Panc1 (cell line): ENCODE measurements around the gene BHLHE23. TPM values are rescaled to one million over a fixed set of nuclear protein-coding genes. Genes with fewer than 3 reads are reported as not detected.

Experiments used
- ATAC-seq: fragments of 200-7000 bp; cut with Tn5 transposase; 2 replicates; pipeline ENCODE4 v1.9.1; 2020; ENCODE audit warnings: mild to moderate bottlenecking, moderate library complexity
- BruUV-seq: library from RNA; stranded (reverse); fragments of 400-500 nt; replicated peaks from 2 replicates; lab custom pipeline; 2021; lab: Mats Ljungman, UMichigan
- CTCF ChIA-PET: fragments of 300-600 bp; sonication (Branson Sonifier 250); formaldehyde crosslinking; loops from one replicate; lab custom pipeline; 2022; ENCODE audit warnings: antibody characterized with exemption; lab: Charles Lee
- POLR2A ChIA-PET: fragments of 300-600 bp; sonication (Branson Sonifier 250); formaldehyde crosslinking; loops from one replicate; lab custom pipeline; 2022; ENCODE audit warnings: antibody characterized with exemption; lab: Charles Lee
- DNase-seq: peaks from one replicate; pipeline ENCODE4 v3.0.0-alpha.2; 2010; ENCODE audit warnings: low read depth, low spot score
- H3K27ac ChIP-seq: 2 replicates; pipeline ENCODE4 v1.5.1; 2011; ENCODE audit warnings: mild to moderate bottlenecking, low read length, inconsistent platforms
- H3K27me3 ChIP-seq: fragments of 200-500 bp; sonication (Bioruptor generic); 2 replicates; pipeline ENCODE4 v1.6.0; 2014; ENCODE audit warnings: low read length, inconsistent platforms; ENCODE audit not compliant: control insufficient read depth, insufficient read depth
- H3K36me3 ChIP-seq: fragments of 200-500 bp; sonication (Bioruptor generic); 2 replicates; pipeline ENCODE4 v1.5.1; 2014; ENCODE audit warnings: inconsistent platforms, mild to moderate bottlenecking, low read length, moderate library complexity; ENCODE audit not compliant: control insufficient read depth, insufficient read depth
- H3K4me1 ChIP-seq: 2 replicates; pipeline ENCODE4 v1.5.1; 2011; ENCODE audit warnings: inconsistent platforms, mild to moderate bottlenecking, low read length, moderate library complexity; ENCODE audit not compliant: control insufficient read depth, insufficient read depth
- H3K4me3 ChIP-seq, 2 experiments: 2 replicates each; pipeline ENCODE4 v1.5.1; 2011 to 2012; ENCODE audit warnings: low read depth in 2 of 2, low read length in 2 of 2, mild to moderate bottlenecking in 2 of 2, inconsistent platforms in 1 of 2, moderate library complexity in 1 of 2
- H3K9me3 ChIP-seq: fragments of 200-500 bp; sonication (Bioruptor generic); 2 replicates; pipeline ENCODE4 v1.5.1; 2014; ENCODE audit warnings: low read depth, mild to moderate bottlenecking, inconsistent platforms, low read length, moderate library complexity; ENCODE audit not compliant: control insufficient read depth, insufficient read depth
- POLR2AphosphoS5 ChIP-seq: IDR thresholded peaks from 2 replicates; pipeline ENCODE4 v1.6.1; 2012; ENCODE audit warnings: mild to moderate bottlenecking, low read depth, low read length, moderate library complexity
- SIN3A ChIP-seq: IDR thresholded peaks from 2 replicates; pipeline ENCODE4 v1.6.1; 2012; ENCODE audit warnings: low read depth, mild to moderate bottlenecking, low read length, moderate library complexity, borderline replicate concordance; ENCODE audit not compliant: insufficient read depth
- TCF7L2 ChIP-seq: IDR thresholded peaks from 2 replicates; pipeline ENCODE4 v1.6.1; 2011; ENCODE audit warnings: mild to moderate bottlenecking, low read depth, low read length, inconsistent platforms
- in situ Hi-C: cut with HindIII; loops from 2 replicates; pipeline ENCODE4 v1.10.0; 2016; ENCODE audit warnings: low sequenced_read_pairs, low pct_unique_long_range_greater_than_20kb
- intact Hi-C: fragments of 100-400 bp; cut with micrococcal nuclease; formaldehyde crosslinking; loops from one replicate; pipeline ENCODE4 v1.10.0; 2022; ENCODE audit not compliant: unreplicated experiment
- total RNA-seq: library from RNA; stranded (reverse); gene quantifications from one replicate; pipeline ENCODE4 v1.2.1, GENCODE V29; 2021; ENCODE audit not compliant: unreplicated experiment
- TF ChIP-seq, protein P1 (sequence below): fragments of 450-650 bp; IDR thresholded peaks from 2 replicates; pipeline ENCODE4 v1.5.1; 2017; ENCODE audit warnings: mild to moderate bottlenecking
- TF ChIP-seq, protein P2 (sequence below), 2 experiments: IDR thresholded peaks; 2 replicates each; pipeline ENCODE4 v1.6.1; 2011 to 2012; ENCODE audit warnings: low read depth in 2 of 2, control low read depth in 1 of 2, low read length in 1 of 2, mild to moderate bottlenecking in 1 of 2, moderate library complexity in 1 of 2; ENCODE audit not compliant: insufficient read depth in 1 of 2

BHLHE23 gene
- total RNA-seq, 1 experiment from 2014 or later: not detected

DNA sequence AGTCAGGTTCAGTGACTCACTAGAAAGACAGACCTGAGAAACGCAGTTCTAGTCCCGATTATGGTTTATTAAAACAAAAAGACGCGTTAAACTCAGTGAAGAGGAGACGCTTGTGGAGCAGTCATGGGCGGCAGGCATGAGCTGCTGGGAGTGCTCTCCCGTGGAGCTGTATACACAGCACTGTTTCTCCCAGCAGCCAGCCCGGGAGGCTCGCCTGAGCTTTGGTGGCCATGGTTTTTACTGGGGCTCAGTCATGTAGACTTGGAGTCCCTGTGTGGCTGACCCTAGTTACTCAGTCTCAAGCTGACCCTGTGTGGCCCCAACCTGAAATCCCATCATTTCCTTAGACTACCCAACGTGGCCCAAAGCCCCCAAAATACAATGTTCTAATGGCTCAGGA is 41.2 kb upstream of the BHLHE23 start:
- no peak overlapping the region for H3K27ac ChIP-seq
- H3K4me1 ChIP-seq: no peaks in the 10 kb centered on the region
- CTCF ChIA-PET: interaction anchor here (0.5 kb wide), 1 partner anchor 15 kb away, joined by 3 read pairs; no protein-coding TSS in a partner anchor
- DNase-seq: no peak
- no peak for ATAC-seq
- in situ Hi-C loops: no loop called here
- TF ChIP-seq SIN3A (no peak), POLR2AphosphoS5 (no peak), TCF7L2 (no peak)
- TF ChIP-seq, protein P1, sequence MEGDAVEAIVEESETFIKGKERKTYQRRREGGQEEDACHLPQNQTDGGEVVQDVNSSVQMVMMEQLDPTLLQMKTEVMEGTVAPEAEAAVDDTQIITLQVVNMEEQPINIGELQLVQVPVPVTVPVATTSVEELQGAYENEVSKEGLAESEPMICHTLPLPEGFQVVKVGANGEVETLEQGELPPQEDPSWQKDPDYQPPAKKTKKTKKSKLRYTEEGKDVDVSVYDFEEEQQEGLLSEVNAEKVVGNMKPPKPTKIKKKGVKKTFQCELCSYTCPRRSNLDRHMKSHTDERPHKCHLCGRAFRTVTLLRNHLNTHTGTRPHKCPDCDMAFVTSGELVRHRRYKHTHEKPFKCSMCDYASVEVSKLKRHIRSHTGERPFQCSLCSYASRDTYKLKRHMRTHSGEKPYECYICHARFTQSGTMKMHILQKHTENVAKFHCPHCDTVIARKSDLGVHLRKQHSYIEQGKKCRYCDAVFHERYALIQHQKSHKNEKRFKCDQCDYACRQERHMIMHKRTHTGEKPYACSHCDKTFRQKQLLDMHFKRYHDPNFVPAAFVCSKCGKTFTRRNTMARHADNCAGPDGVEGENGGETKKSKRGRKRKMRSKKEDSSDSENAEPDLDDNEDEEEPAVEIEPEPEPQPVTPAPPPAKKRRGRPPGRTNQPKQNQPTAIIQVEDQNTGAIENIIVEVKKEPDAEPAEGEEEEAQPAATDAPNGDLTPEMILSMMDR: no peak
- TF ChIP-seq, protein P2, sequence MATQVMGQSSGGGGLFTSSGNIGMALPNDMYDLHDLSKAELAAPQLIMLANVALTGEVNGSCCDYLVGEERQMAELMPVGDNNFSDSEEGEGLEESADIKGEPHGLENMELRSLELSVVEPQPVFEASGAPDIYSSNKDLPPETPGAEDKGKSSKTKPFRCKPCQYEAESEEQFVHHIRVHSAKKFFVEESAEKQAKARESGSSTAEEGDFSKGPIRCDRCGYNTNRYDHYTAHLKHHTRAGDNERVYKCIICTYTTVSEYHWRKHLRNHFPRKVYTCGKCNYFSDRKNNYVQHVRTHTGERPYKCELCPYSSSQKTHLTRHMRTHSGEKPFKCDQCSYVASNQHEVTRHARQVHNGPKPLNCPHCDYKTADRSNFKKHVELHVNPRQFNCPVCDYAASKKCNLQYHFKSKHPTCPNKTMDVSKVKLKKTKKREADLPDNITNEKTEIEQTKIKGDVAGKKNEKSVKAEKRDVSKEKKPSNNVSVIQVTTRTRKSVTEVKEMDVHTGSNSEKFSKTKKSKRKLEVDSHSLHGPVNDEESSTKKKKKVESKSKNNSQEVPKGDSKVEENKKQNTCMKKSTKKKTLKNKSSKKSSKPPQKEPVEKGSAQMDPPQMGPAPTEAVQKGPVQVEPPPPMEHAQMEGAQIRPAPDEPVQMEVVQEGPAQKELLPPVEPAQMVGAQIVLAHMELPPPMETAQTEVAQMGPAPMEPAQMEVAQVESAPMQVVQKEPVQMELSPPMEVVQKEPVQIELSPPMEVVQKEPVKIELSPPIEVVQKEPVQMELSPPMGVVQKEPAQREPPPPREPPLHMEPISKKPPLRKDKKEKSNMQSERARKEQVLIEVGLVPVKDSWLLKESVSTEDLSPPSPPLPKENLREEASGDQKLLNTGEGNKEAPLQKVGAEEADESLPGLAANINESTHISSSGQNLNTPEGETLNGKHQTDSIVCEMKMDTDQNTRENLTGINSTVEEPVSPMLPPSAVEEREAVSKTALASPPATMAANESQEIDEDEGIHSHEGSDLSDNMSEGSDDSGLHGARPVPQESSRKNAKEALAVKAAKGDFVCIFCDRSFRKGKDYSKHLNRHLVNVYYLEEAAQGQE (IDR thresholded peaks at IDR 0.05; ENCODE audit: insufficient read depth in 1 of 2, low read depth in 2 of 2, low read length in 1 of 2): no peak
- no peaks in the 10 kb centered on the region for H3K36me3 ChIP-seq
- no peaks in the 10 kb centered on the region for H3K9me3 ChIP-seq
- H3K27me3 ChIP-seq: no peaks in the 10 kb centered on the region
- BruUV-seq: no TSS peak
- POLR2A ChIA-PET: no interaction called here
- intact Hi-C loops: no loop called here
- H3K4me3 ChIP-seq: no peak overlapping the region

DNA sequence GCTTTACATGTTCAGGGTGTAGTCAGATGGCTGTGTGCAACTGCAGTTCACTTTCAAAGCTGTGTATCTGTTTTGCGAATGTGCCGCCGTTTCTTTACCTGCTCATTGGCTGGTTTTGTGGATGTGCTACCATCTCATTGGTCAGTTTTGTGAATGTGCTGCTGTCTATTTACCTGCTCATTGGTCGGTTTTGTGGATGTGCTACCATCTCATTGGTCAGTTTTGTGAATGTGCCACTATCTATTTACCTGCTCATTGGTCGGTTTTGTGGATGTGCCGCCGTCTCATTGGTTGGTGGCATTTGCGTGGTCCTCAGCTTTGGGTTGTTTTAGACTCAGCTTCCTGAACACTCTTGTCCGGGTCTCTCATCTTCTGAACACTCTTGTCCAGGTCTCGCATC is 40.5 kb upstream of the BHLHE23 start:
- intact Hi-C loops (no loop called here), in situ Hi-C loops (no loop called here)
- H3K27me3 ChIP-seq: no peaks in the 10 kb centered on the region; the same call in none of the 2 replicates
- ChIA-PET CTCF (interaction anchor here (0.5 kb wide), 1 partner anchor 14 kb away, joined by 3 read pairs; no protein-coding TSS in a partner anchor), POLR2A (no interaction called here)
- TF ChIP-seq POLR2AphosphoS5 (no peak), SIN3A (no peak), TCF7L2 (no peak)
- TF ChIP-seq, protein P1: no peak
- TF ChIP-seq, protein P2 (IDR thresholded peaks at IDR 0.05; ENCODE audit: insufficient read depth in 1 of 2, low read depth in 2 of 2, low read length in 1 of 2): no peak
- H3K36me3 ChIP-seq: no peaks in the 10 kb centered on the region
- ATAC-seq (no peak), DNase-seq (no peak)
- H3K27ac ChIP-seq: no peak overlapping the region
- H3K4me1 ChIP-seq: no peaks in the 10 kb centered on the region
- BruUV-seq: no TSS peak
- no peaks in the 10 kb centered on the region for H3K9me3 ChIP-seq
- H3K4me3 ChIP-seq: no peak overlapping the region
